Activated T-helper 1 cell treated with anti-CD3 and anti-CD28 coated beads, Interleukin-12 subunit alpha, Interleukin-12 subunit beta, Interleukin-2, Interleukin-4 antibody, amounts not matched to agents 30 ng/mL and 10 ng/mL and 1 ng/mL, durations not matched to agents 14 hours and 24 hours and 36 hours (primary cell): ENCODE results near the gene ALDH16A1. TPM values are rescaled to one million over a fixed set of nuclear protein-coding genes. Genes with fewer than 3 reads are reported as not detected.
A peak's percentile ranks its signal among the peaks of the same experiment; 100 is the strongest.

Experiments
- DNase-seq: peaks from one replicate; pipeline ENCODE4 v3.0.0; 2021; ENCODE audit warnings: low spot score
- H3K27ac Mint-ChIP-seq: one replicate; pipeline ENCODE4 v1.8.0; 2021; ENCODE audit warnings: mild to moderate bottlenecking, mixed read lengths
- H3K27me3 Mint-ChIP-seq: one replicate; pipeline ENCODE4 v1.8.0; 2022; ENCODE audit warnings: mild to moderate bottlenecking, moderate library complexity, mixed read lengths; ENCODE audit not compliant: insufficient read depth
- H3K36me3 Mint-ChIP-seq: one replicate; pipeline ENCODE4 v1.8.0; 2021; ENCODE audit warnings: low read depth, mixed read lengths
- H3K4me1 Mint-ChIP-seq: one replicate; pipeline ENCODE4 v1.8.0; 2021; ENCODE audit warnings: low read depth, mixed read lengths
- H3K4me3 Mint-ChIP-seq: one replicate; pipeline ENCODE4 v1.8.0; 2021; ENCODE audit warnings: mild to moderate bottlenecking, moderate library complexity, mixed read lengths
- H3K9me3 Mint-ChIP-seq: one replicate; pipeline ENCODE4 v1.8.0; 2021; ENCODE audit warnings: mixed read lengths
- intact Hi-C: fragments of 100-400 bp; cut with micrococcal nuclease; formaldehyde crosslinking; loops from one replicate; pipeline ENCODE4 v1.15.1; 2024
- total RNA-seq: library from RNA; stranded (reverse); gene quantifications from 2 replicates; pipeline ENCODE4 v1.2.3, GENCODE V29; 2022

The ALDH16A1 gene
- total RNA-seq, 1 donor from 2014 or later = 23.1 TPM

DNA sequence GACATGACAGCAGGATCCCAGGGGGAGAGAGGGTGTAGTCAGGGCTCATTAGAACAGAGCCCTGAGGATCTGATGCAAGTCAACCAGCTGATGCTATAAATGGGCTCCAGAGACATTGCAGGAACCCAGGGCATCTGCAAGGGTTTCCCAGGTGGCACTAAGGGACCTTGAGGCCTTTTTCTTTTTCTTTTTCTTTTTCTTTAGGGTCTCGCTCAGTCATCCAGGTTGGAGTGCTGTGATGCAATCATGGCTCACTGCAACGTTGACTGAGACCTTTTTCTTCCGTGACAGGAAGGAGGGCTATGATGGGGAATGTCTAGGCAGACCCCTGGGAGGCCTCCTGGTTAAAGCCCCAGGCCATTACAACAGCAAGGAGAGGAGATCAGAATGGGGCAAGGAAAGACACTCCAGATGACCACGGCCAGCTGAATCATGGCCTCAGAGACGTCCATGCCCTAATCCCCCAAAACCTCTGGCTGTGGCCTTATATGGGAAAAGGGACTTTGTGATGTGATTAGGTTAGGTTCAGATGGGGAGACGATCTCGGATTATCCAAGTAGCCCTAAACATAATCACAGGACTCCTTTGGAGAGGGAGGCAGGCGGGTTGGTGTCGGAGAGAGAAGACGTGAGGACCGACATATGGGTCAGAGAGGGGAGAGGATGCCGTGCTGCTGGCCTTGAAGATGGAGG is 54.9 kb downstream of the ALDH16A1 start:
- intact Hi-C loops = no loop called here
- no peaks in the 10 kb centered on the region for H3K36me3 Mint-ChIP-seq
- H3K27ac Mint-ChIP-seq = peak overlapping the region; percentile 35
- H3K9me3 Mint-ChIP-seq = no peaks in the 10 kb centered on the region
- H3K27me3 Mint-ChIP-seq = no peaks in the 10 kb centered on the region
- H3K4me1 Mint-ChIP-seq = peaks cover 26% of the 10 kb centered on the region
- no peak for DNase-seq
- no peak overlapping the region for H3K4me3 Mint-ChIP-seq

DNA sequence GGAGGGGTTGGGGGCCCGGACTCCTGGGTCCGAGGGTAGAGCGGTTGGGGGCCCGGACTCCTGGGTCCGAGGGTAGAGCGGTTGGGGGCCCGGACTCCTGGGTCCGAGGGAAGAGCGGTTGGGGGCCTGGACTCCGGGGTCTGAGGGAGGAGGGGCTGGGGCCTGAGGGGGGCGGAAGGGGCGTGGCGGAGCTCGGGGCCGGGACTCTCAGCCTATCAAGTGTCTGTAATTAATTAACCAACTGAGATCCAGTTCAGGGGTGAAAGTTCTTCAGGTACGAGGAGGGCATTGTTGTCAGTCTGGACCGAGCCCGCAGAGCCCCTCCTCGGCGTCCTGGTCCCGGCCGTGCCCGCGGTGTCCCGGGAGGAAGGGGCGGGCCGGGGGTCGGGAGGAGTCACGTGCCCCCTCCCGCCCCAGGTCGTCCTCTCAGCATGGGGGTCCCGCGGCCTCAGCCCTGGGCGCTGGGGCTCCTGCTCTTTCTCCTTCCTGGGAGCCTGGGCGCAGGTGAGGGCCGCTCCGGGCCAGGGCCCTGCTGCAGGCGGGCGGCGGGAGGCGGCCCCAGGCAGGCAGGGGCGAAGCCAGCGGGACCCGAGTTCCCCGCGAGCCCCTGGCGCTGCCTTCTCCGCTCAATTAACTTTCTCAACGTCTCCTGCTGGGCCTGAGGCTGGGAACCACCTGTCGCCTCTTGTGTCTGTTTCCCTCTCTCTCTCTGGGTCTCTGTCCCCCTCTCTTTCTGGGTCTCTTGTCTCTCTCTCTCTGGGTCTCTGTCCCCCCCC is 60.1 kb downstream of the ALDH16A1 start:
- DNase-seq = no peak
- Mint-ChIP-seq H3K4me3 (peak overlapping the region; percentile 79), H3K27ac (peak overlapping the region; percentile 58), H3K27me3 (no peaks in the 10 kb centered on the region), H3K36me3 (peaks cover 4% of the 10 kb centered on the region), H3K9me3 (no peaks in the 10 kb centered on the region), H3K4me1 (peaks cover 21% of the 10 kb centered on the region)
- intact Hi-C loops = no loop called here

DNA sequence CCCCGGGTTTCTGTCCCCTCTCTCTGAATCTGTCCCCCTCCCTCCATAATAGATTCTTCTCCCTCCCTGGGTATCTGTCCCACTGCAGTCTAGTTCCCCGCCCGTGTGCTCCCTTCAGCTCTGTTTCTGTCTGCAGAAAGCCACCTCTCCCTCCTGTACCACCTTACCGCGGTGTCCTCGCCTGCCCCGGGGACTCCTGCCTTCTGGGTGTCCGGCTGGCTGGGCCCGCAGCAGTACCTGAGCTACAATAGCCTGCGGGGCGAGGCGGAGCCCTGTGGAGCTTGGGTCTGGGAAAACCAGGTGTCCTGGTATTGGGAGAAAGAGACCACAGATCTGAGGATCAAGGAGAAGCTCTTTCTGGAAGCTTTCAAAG is 60.7 kb downstream of the ALDH16A1 start:
- intact Hi-C loops = no loop called here
- Mint-ChIP-seq H3K9me3 (no peaks in the 10 kb centered on the region), H3K36me3 (peaks cover 4% of the 10 kb centered on the region)

DNA sequence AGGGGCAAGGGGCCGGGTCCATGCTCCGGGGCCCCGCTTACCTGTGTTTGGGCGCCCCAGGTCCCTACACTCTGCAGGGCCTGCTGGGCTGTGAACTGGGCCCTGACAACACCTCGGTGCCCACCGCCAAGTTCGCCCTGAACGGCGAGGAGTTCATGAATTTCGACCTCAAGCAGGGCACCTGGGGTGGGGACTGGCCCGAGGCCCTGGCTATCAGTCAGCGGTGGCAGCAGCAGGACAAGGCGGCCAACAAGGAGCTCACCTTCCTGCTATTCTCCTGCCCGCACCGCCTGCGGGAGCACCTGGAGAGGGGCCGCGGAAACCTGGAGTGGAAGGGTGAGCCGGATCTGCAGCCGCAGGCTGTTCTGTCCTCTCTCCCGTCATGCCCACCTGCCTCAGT is 61.1 kb downstream of the ALDH16A1 start:
- Mint-ChIP-seq H3K9me3 (no peaks in the 10 kb centered on the region), H3K36me3 (peaks cover 4% of the 10 kb centered on the region), H3K27ac (no peak overlapping the region), H3K27me3 (peaks cover 2% of the 10 kb centered on the region), H3K4me1 (peaks cover 20% of the 10 kb centered on the region), H3K4me3 (peak overlapping the region; percentile 79)
- DNase-seq = no peak
- intact Hi-C loops = no loop called here

More for the DNA sequence above, 60.7 kb downstream of the ALDH16A1 start:
- Mint-ChIP-seq H3K27ac (peak overlapping the region; percentile 58), H3K4me1 (peaks cover 20% of the 10 kb centered on the region), H3K4me3 (peak overlapping the region; percentile 79), H3K27me3 (no peaks in the 10 kb centered on the region)
- no peak for DNase-seq

DNA sequence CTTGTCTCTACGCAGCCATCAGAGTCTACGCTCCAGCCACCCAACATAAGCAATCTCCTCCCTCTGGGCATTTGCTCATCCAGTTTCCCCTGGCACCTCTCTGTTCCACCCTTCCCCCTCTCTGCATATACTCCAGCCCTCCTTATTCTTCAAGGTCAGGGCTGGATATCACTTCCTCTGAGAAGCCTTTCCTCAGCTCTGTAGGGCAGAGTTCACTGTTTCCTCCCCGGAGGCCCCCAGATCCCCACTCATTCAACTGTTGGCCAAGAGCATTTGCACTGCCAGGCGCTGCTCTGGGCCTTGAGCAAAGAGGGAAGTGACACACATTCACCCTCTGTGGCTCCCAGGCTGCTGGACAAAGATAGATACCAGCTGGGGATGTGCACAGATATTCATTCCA is 62.7 kb downstream of the ALDH16A1 start:
- H3K27ac Mint-ChIP-seq = no peak overlapping the region
- H3K9me3 Mint-ChIP-seq = no peaks in the 10 kb centered on the region
- peak overlapping the region; percentile 20 for H3K4me3 Mint-ChIP-seq

DNA sequence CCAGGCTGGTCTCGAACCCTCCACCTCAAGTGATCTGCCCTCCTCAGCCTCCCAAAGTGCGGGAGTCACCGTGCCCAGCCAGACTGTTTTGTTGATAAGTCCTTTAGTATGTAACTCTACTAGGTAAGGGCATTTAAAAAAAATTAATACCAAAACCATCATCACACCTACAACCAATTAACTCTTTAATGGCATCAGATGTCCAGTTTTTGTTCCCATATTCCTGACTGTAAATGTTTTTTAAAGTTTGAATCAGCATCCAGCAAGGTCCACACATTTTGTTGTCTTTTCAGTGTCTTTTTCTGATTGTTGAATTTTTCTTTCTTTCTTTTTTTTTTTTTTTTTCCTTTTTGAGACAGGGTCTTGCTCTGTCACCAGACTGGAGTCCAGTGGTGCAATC is 65.0 kb downstream of the ALDH16A1 start:
- peaks cover 4% of the 10 kb centered on the region for H3K36me3 Mint-ChIP-seq
- H3K27me3 Mint-ChIP-seq = peaks cover 2% of the 10 kb centered on the region
- peaks cover 6% of the 10 kb centered on the region for H3K4me1 Mint-ChIP-seq
- no peak for DNase-seq
- intact Hi-C loops = no loop called here
- H3K27ac Mint-ChIP-seq = no peak overlapping the region
- no peak overlapping the region for H3K4me3 Mint-ChIP-seq
- no peaks in the 10 kb centered on the region for H3K9me3 Mint-ChIP-seq

More for the DNA sequence above, 62.7 kb downstream of the ALDH16A1 start:
- Mint-ChIP-seq H3K4me1 (peaks cover 20% of the 10 kb centered on the region), H3K27me3 (peaks cover 2% of the 10 kb centered on the region), H3K36me3 (peaks cover 4% of the 10 kb centered on the region)
- intact Hi-C loops = no loop called here
- no peak for DNase-seq

Other genes with a start within 250 kb of the ALDH16A1 start
- gene SLC6A16, start 128.0 kb upstream of the ALDH16A1 start, total RNA-seq = 0.44 and 1.5 TPM in 2 replicates
- 129 and 138 TPM in 2 replicates for gene CD37, start 117.8 kb upstream of the ALDH16A1 start, total RNA-seq
- not detected in 2 replicates for gene TEAD2, start 90.8 kb upstream of the ALDH16A1 start, total RNA-seq
- gene DKKL1, start 89.3 kb upstream of the ALDH16A1 start, total RNA-seq = not detected in 2 replicates
- 0.15 TPM in 1 of 2 replicates, not detected in the other for gene KASH5, start 65.0 kb upstream of the ALDH16A1 start, total RNA-seq
- gene PTH2, start 29.8 kb upstream of the ALDH16A1 start, total RNA-seq = not detected in 2 replicates
- gene GFY, start 27.8 kb upstream of the ALDH16A1 start, total RNA-seq = not detected in 2 replicates
- gene SLC17A7, start 11.7 kb upstream of the ALDH16A1 start, total RNA-seq = 0.16 TPM in 1 of 2 replicates, not detected in the other
- gene PIH1D1, start 1.4 kb upstream of the ALDH16A1 start, total RNA-seq = 124 and 126 TPM in 2 replicates
- 58.4 and 65.4 TPM in 2 replicates for gene FLT3LG, start 21.0 kb downstream of the ALDH16A1 start, total RNA-seq
- 2,876 and 2,988 TPM in 2 replicates for gene RPL13A, start 34.4 kb downstream of the ALDH16A1 start, total RNA-seq
- gene RPS11, start 43.2 kb downstream of the ALDH16A1 start, total RNA-seq = 1,890 and 1,927 TPM in 2 replicates
- gene FCGRT, start 59.4 kb downstream of the ALDH16A1 start, total RNA-seq = 0.88 and 1.1 TPM in 2 replicates
- 2.0 and 2.1 TPM in 2 replicates for gene RCN3, start 74.8 kb downstream of the ALDH16A1 start, total RNA-seq
- 72.1 and 77.5 TPM in 2 replicates for gene NOSIP, start 127.3 kb downstream of the ALDH16A1 start, total RNA-seq
- gene PRRG2, start 128.1 kb downstream of the ALDH16A1 start, total RNA-seq = 0.59 and 1.2 TPM in 2 replicates
- 32.3 and 34.2 TPM in 2 replicates for gene PRR12, start 138.0 kb downstream of the ALDH16A1 start, total RNA-seq
- gene RRAS, start 186.9 kb downstream of the ALDH16A1 start, total RNA-seq = 4.4 and 4.7 TPM in 2 replicates
- 75.4 and 79.7 TPM in 2 replicates for gene SCAF1, start 189.0 kb downstream of the ALDH16A1 start, total RNA-seq
- gene IRF3, start 212.6 kb downstream of the ALDH16A1 start, total RNA-seq = 149 and 156 TPM in 2 replicates
- 72.2 and 73.7 TPM in 2 replicates for gene BCL2L12, start 212.7 kb downstream of the ALDH16A1 start, total RNA-seq
- 450 and 462 TPM in 2 replicates for gene PRMT1, start 224.0 kb downstream of the ALDH16A1 start, total RNA-seq
- 6.0 and 6.9 TPM in 2 replicates for gene ADM5, start 236.4 kb downstream of the ALDH16A1 start, total RNA-seq
- gene CPT1C, start 237.9 kb downstream of the ALDH16A1 start, total RNA-seq = 3.1 and 3.9 TPM in 2 replicates